Astrocyte (in vitro differentiated cells and primary cell): ENCODE measurements around the gene NAIF1.

Experiments used
- CTCF ChIP-seq: IDR thresholded peaks from 2 replicates; pipeline ENCODE4 v1.5.1; 2011; ENCODE audit warnings: low read depth, mild to moderate bottlenecking, inconsistent platforms, low read length, moderate library complexity; ENCODE audit not compliant: insufficient read depth
- EZH2 ChIP-seq: IDR thresholded peaks from 2 replicates; pipeline ENCODE4 v1.6.1; 2012; ENCODE audit warnings: mild to moderate bottlenecking, low read length, inconsistent platforms; ENCODE audit not compliant: insufficient read depth

DNA sequence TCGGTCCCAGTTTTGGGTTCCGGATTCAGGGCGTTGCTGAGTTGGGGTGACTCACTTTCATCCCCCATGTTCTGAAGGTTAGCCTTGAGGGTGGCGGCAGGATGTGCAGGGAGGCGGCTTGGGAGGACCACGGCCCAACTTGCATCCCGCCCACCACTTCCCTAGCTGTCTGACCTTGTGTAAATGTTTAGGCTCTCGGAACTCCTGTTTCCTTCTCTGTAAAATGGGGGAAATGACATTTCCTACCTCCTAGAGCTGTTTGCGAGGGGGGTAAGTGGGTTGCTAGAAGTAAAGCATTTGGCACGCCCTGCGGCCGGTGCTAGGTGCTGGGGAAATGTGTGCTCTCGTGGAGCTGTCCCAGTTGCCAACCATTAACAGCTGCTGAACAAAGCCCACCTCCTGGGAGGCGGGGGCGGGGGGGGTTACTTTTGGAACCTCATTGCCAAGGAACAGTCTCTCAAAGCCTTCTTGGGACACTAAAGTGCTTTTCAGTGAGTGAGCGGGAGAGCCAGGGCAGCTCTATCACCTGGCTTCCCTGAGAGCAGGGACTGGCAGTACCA lies 32.9 kb upstream of the NAIF1 start:
- TF ChIP-seq EZH2 = no peak
- no peak for TF ChIP-seq CTCF
